Transverse colon (tissue), 4 donors: ENCODE data around the gene LINGO1. TPM values are rescaled to one million over a fixed set of nuclear protein-coding genes. Genes with fewer than 3 reads are reported as not detected.

Experiments used
- DNase-seq: peaks from one replicate; pipeline ENCODE4 v3.0.0-alpha.2; 2019
- H3K27ac ChIP-seq, 4 donors: fragments of 200-600 bp; sonication (generic); 2 replicates each; pipeline ENCODE4 v1.5.1; 2016 to 2018; ENCODE audit warnings: inconsistent platforms in 4 of 4
- H3K27me3 ChIP-seq: fragments of 200-600 bp; sonication (generic); 2 replicates; pipeline ENCODE4 v1.5.1; 2017; ENCODE audit warnings: inconsistent platforms
- H3K36me3 ChIP-seq, 4 donors: fragments of 200-600 bp; sonication (generic); 2 replicates each; pipeline ENCODE4 v1.5.1; 2017 to 2019; ENCODE audit warnings: inconsistent platforms in 4 of 4
- H3K4me1 ChIP-seq, 4 donors: fragments of 200-600 bp; sonication (generic); 2 replicates each; pipeline ENCODE4 v1.5.1; 2017 to 2020; ENCODE audit warnings: inconsistent platforms in 4 of 4
- H3K4me3 ChIP-seq, 4 donors: fragments of 200-600 bp; sonication (generic); 1 replicate in 1 of 4; 2 replicates in 3 of 4; pipeline versions ENCODE4 v1.5.1 to v1.6.1; 2017 to 2019; ENCODE audit warnings: inconsistent platforms in 4 of 4
- H3K9me3 ChIP-seq, 2 donors: fragments of 200-600 bp; sonication (generic); 2 replicates each; pipeline ENCODE4 v1.5.1; 2017 to 2019; ENCODE audit warnings: inconsistent platforms in 2 of 2
- CTCF ChIP-seq, 5 experiments: fragments of 200-600 bp in 3 of 5; fragments of 450-650 bp in 2 of 5; sonication (generic) in 3 of 5; IDR thresholded peaks; 1 replicate in 2 of 5; 2 replicates in 3 of 5; pipeline ENCODE4 v1.5.1; 2016 to 2017; ENCODE audit warnings: antibody characterized with exemption in 5 of 5, inconsistent platforms in 3 of 5, mild to moderate bottlenecking in 2 of 5, moderate library complexity in 1 of 5
- EP300 ChIP-seq: sonication (generic); formaldehyde crosslinking; IDR thresholded peaks from one replicate; pipeline ENCODE4 v1.6.1; 2017; ENCODE audit warnings: antibody characterized with exemption, low read depth
- POLR2A ChIP-seq: fragments of 450-650 bp; IDR thresholded peaks from one replicate; pipeline ENCODE4 v1.6.1; 2016; ENCODE audit warnings: antibody characterized with exemption, mild to moderate bottlenecking, moderate library complexity
- POLR2AphosphoS5 ChIP-seq, 3 donors: sonication (generic); formaldehyde crosslinking; IDR thresholded peaks; one replicate each; pipeline ENCODE4 v1.6.1; 2016; ENCODE audit warnings: antibody characterized with exemption in 3 of 3
- WGBS, 2 donors: methylation state at CpG; one replicate each; pipeline ENCODE4 v1.1.5; 2018; ENCODE audit warnings: low coverage in 1 of 2; 5-methylcytosine and 5-hydroxymethylcytosine counted together
- in situ Hi-C, 4 donors: fragments of 200-750 bp; cut with MboI; loops; one replicate each; pipeline versions ENCODE4 v1.15.0 to v1.15.1; 2017; ENCODE audit warnings: low sequenced_read_pairs in 3 of 4, low pct_ligation_motif_present in 1 of 4, low pct_unique_long_range_greater_than_20kb in 1 of 4
- intact Hi-C: fragments of 100-400 bp; cut with DNase I; formaldehyde crosslinking; loops from one replicate; pipeline ENCODE4 v1.15.1; 2023; ENCODE audit warnings: low total_unique reads
- total RNA-seq, 4 donors: library from RNA; depleted of rRNA; stranded (reverse); fragments of >200 nt; gene quantifications; one replicate each; pipeline ENCODE4 v1.1.0, GENCODE V29; 2016

LINGO1 gene
- total RNA-seq, 4 donors from 2014 or later, result 0.27 to 0.95 TPM; not detected in 2

GRCh38 chr15:77631745-77632533 is 773 bp downstream of the LINGO1 start:
- 5% methylated on average over 39 of the region's 47 CpGs; no CpG with 5 or more reads in 1 of the 2 donors for WGBS, 2 donors
- intact Hi-C loops, result no loop called here
- H3K36me3 ChIP-seq, result no peaks in the 10 kb centered on the region
- peaks cover 67% of the 10 kb centered on the region for H3K27me3 ChIP-seq
- H3K27ac ChIP-seq, result no peak overlapping the region
- H3K4me1 ChIP-seq, result peaks cover 13 to 27% (median 20%) of the 10 kb centered on the region in 4 donors
- in situ Hi-C loops, result loop anchor here in 2 of 4 donors (25.0 kb wide), 1 partner anchor 180 kb away; no protein-coding TSS in a partner anchor
- DNase-seq, result peak; percentile 8
- no peaks in the 10 kb centered on the region for H3K9me3 ChIP-seq
- peak overlapping the region in 3 of 4 donors; percentile 14 to 49 (median 30) for H3K4me3 ChIP-seq
- TF ChIP-seq CTCF (IDR thresholded peaks at IDR 0.05), result no peak
- TF ChIP-seq POLR2A, result no peak
- TF ChIP-seq EP300, result no peak
- no peak for TF ChIP-seq POLR2AphosphoS5 (IDR thresholded peaks at IDR 0.05)

- H3K27ac ChIP-seq, result no peak overlapping the region
- no peaks in the 10 kb centered on the region for H3K36me3 ChIP-seq
- H3K9me3 ChIP-seq, result no peaks in the 10 kb centered on the region
- intact Hi-C loops (no loop called here), in situ Hi-C loops (loop anchor here in 2 of 4 donors (25.0 kb wide), 1 partner anchor 181 kb away; no protein-coding TSS in a partner anchor)
- TF ChIP-seq POLR2A (no peak), CTCF (IDR thresholded peaks at IDR 0.05) (no peak)
- peaks cover 62% of the 10 kb centered on the region for H3K27me3 ChIP-seq
- peak; percentile 10 for DNase-seq
- H3K4me1 ChIP-seq, result peaks cover 13 to 27% (median 20%) of the 10 kb centered on the region in 4 donors
- WGBS, 2 donors, result 19% methylated on average over 14 of the region's 20 CpGs; no CpG with 5 or more reads in 1 of the 2 donors
- H3K4me3 ChIP-seq, result no peak overlapping the region
Observed at GRCh38 chr15:77630956-77631744, 1.6 kb downstream of the LINGO1 start.

- peak; percentile 6 for DNase-seq
- TF ChIP-seq CTCF (IDR thresholded peaks at IDR 0.05) (no peak), POLR2A (no peak), EP300 (no peak), POLR2AphosphoS5 (IDR thresholded peaks at IDR 0.05) (no peak)
- 86% methylated on average over 9 of the region's 9 CpGs; no CpG with 5 or more reads in 1 of the 2 donors for WGBS, 2 donors
- H3K9me3 ChIP-seq, result no peaks in the 10 kb centered on the region
- H3K36me3 ChIP-seq, result no peaks in the 10 kb centered on the region
- H3K27ac ChIP-seq, result no peak overlapping the region
- in situ Hi-C loops, result loop anchor here in 2 of 4 donors (25.0 kb wide), 1 partner anchor 182 kb away; no protein-coding TSS in a partner anchor
- H3K4me1 ChIP-seq, result peaks cover 13 to 27% (median 20%) of the 10 kb centered on the region in 4 donors
- intact Hi-C loops, result no loop called here
- no peak overlapping the region for H3K4me3 ChIP-seq
- H3K27me3 ChIP-seq, result peaks cover 52% of the 10 kb centered on the region
Observed at GRCh38 chr15:77630056-77630455, 2.7 kb downstream of the LINGO1 start.
